ENCODE data around the gene AOPEP. TPM values are rescaled to one million over a fixed set of nuclear protein-coding genes. Genes with fewer than 3 reads are reported as not detected.

The AOPEP gene
- total RNA-seq, 5 donors from 2014 or later (not counting 1 experiment from before 2014, with no cell fraction given) = 10.4 to 14.8 (median 11.3) TPM

GRCh38 chr9:94941211-94941875 lies 214.8 kb downstream of the AOPEP start:
- H3K4me1 Mint-ChIP-seq = no peaks in the 10 kb centered on the region
- WGBS (ENCODE audit: insufficient coverage) = 100% methylated on average over 1 of the region's 3 CpGs
- no peaks in the 10 kb centered on the region for H3K9me3 Mint-ChIP-seq
- POLR2A ChIA-PET = no interaction called here
- H3K4me1 ChIP-seq (ENCODE audit: control insufficient read depth in 1 of 2, extremely low read depth in 1 of 2, insufficient read depth in 2 of 2, low read length in 2 of 2) = no peaks in the 10 kb centered on the region
- H3K27ac ChIP-seq (ENCODE audit: low read length) = no peak overlapping the region
- no peak overlapping the region for H3K27ac Mint-ChIP-seq
- no peaks in the 10 kb centered on the region for H3K9me3 ChIP-seq
- peaks cover 15% of the 10 kb centered on the region for H3K36me3 Mint-ChIP-seq
- CTCF ChIA-PET = no interaction called here
- H3K36me3 ChIP-seq (ENCODE audit: control insufficient read depth in 2 of 2, extremely low read depth in 1 of 2, insufficient read depth in 1 of 2, low read length in 1 of 2) = no peaks in the 10 kb centered on the region
- ATAC-seq (replicated peaks in 1 of 4) = no peak
- no peak overlapping the region for H3K4me3 ChIP-seq (ENCODE audit: control insufficient read depth in 1 of 2, extremely low read depth in 1 of 2, low read length in 1 of 2)
- H3K27me3 ChIP-seq (replicated peaks in 1 of 2; ENCODE audit: control insufficient read depth in 2 of 2, extremely low read depth in 1 of 2, insufficient read depth in 2 of 2, low read length in 1 of 2) = no peaks in the 10 kb centered on the region
- no peak overlapping the region for H3K4me3 Mint-ChIP-seq
- H3K27me3 Mint-ChIP-seq = no peaks in the 10 kb centered on the region
- DNase-seq = no peak

GRCh38 chr9:94944626-94945025 lies 218.1 kb downstream of the AOPEP start:
- H3K36me3 ChIP-seq (ENCODE audit: control insufficient read depth in 2 of 2, extremely low read depth in 1 of 2, insufficient read depth in 1 of 2, low read length in 1 of 2) = no peaks in the 10 kb centered on the region
- Mint-ChIP-seq H3K4me1 (no peaks in the 10 kb centered on the region), H3K27ac (no peak overlapping the region), H3K36me3 (peaks cover 12% of the 10 kb centered on the region), H3K4me3 (no peak overlapping the region), H3K9me3 (no peaks in the 10 kb centered on the region), H3K27me3 (no peaks in the 10 kb centered on the region)
- no peaks in the 10 kb centered on the region for H3K4me1 ChIP-seq (ENCODE audit: control insufficient read depth in 1 of 2, extremely low read depth in 1 of 2, insufficient read depth in 2 of 2, low read length in 2 of 2)
- no CpG with 5 or more reads among the region's 1 CpG for WGBS (ENCODE audit: insufficient coverage)
- ATAC-seq (replicated peaks in 1 of 4) = no peak
- DNase-seq = no peak
- ChIA-PET POLR2A (no interaction called here), CTCF (no interaction called here)
- H3K27ac ChIP-seq (ENCODE audit: low read length) = no peak overlapping the region
- H3K4me3 ChIP-seq (ENCODE audit: control insufficient read depth in 1 of 2, extremely low read depth in 1 of 2, low read length in 1 of 2) = no peak overlapping the region
- no peaks in the 10 kb centered on the region for H3K9me3 ChIP-seq
- H3K27me3 ChIP-seq (replicated peaks in 1 of 2; ENCODE audit: control insufficient read depth in 2 of 2, extremely low read depth in 1 of 2, insufficient read depth in 2 of 2, low read length in 1 of 2) = no peaks in the 10 kb centered on the region

- H3K4me3 Mint-ChIP-seq = no peak overlapping the region
- no peak overlapping the region for H3K27ac Mint-ChIP-seq
- peaks cover 12% of the 10 kb centered on the region for H3K36me3 Mint-ChIP-seq
- no peak overlapping the region for H3K4me3 ChIP-seq (ENCODE audit: control insufficient read depth in 1 of 2, extremely low read depth in 1 of 2, low read length in 1 of 2)
- peaks cover 5 to 8% (median 7%) of the 10 kb centered on the region in 3 donors for H3K4me1 Mint-ChIP-seq
- CTCF ChIA-PET = interaction anchor here in 1 of 2 donors (0.6 kb wide), 1 partner anchor 157 kb away, joined by 4 read pairs; no protein-coding TSS in a partner anchor
- H3K27me3 Mint-ChIP-seq = no peaks in the 10 kb centered on the region
- no peaks in the 10 kb centered on the region for H3K9me3 ChIP-seq
- POLR2A ChIA-PET = no interaction called here
- no peak for ATAC-seq (replicated peaks in 1 of 4)
- H3K9me3 Mint-ChIP-seq = no peaks in the 10 kb centered on the region
- no peak overlapping the region for H3K27ac ChIP-seq (ENCODE audit: low read length)
- peaks cover 0 to 4% of the 10 kb centered on the region in 2 experiments for H3K4me1 ChIP-seq (ENCODE audit: control insufficient read depth in 1 of 2, extremely low read depth in 1 of 2, insufficient read depth in 2 of 2, low read length in 2 of 2)
- DNase-seq = no peak
- H3K36me3 ChIP-seq (ENCODE audit: control insufficient read depth in 2 of 2, extremely low read depth in 1 of 2, insufficient read depth in 1 of 2, low read length in 1 of 2) = no peaks in the 10 kb centered on the region
- WGBS (ENCODE audit: insufficient coverage) = 88% methylated on average over 10 of the region's 14 CpGs
- no peaks in the 10 kb centered on the region for H3K27me3 ChIP-seq (replicated peaks in 1 of 2; ENCODE audit: control insufficient read depth in 2 of 2, extremely low read depth in 1 of 2, insufficient read depth in 2 of 2, low read length in 1 of 2)
Measured at GRCh38 chr9:94945197-94946144, 219.0 kb downstream of the AOPEP start.

GRCh38 chr9:94946256-94946655 lies 219.8 kb downstream of the AOPEP start:
- no peaks in the 10 kb centered on the region for H3K27me3 Mint-ChIP-seq
- H3K9me3 Mint-ChIP-seq = no peaks in the 10 kb centered on the region
- peaks cover 9% of the 10 kb centered on the region for H3K36me3 Mint-ChIP-seq
- no peak overlapping the region for H3K27ac ChIP-seq (ENCODE audit: low read length)
- H3K27me3 ChIP-seq (replicated peaks in 1 of 2; ENCODE audit: control insufficient read depth in 2 of 2, extremely low read depth in 1 of 2, insufficient read depth in 2 of 2, low read length in 1 of 2) = no peaks in the 10 kb centered on the region
- no peak for DNase-seq
- WGBS (ENCODE audit: insufficient coverage) = 90% methylated on average over 3 of the region's 3 CpGs
- no peak overlapping the region for H3K4me3 ChIP-seq (ENCODE audit: control insufficient read depth in 1 of 2, extremely low read depth in 1 of 2, low read length in 1 of 2)
- peaks cover 13 to 15% (median 15%) of the 10 kb centered on the region in 3 donors for H3K4me1 Mint-ChIP-seq
- no peak overlapping the region for H3K4me3 Mint-ChIP-seq
- no peak overlapping the region for H3K27ac Mint-ChIP-seq
- POLR2A ChIA-PET = no interaction called here
- CTCF ChIA-PET = interaction anchor here in 1 of 2 donors (0.6 kb wide), 1 partner anchor 158 kb away, joined by 4 read pairs; no protein-coding TSS in a partner anchor
- ATAC-seq (replicated peaks in 1 of 4) = no peak
- peaks cover 7 to 11% of the 10 kb centered on the region in 2 experiments for H3K4me1 ChIP-seq (ENCODE audit: control insufficient read depth in 1 of 2, extremely low read depth in 1 of 2, insufficient read depth in 2 of 2, low read length in 2 of 2)
- no peaks in the 10 kb centered on the region for H3K9me3 ChIP-seq
- H3K36me3 ChIP-seq (ENCODE audit: control insufficient read depth in 2 of 2, extremely low read depth in 1 of 2, insufficient read depth in 1 of 2, low read length in 1 of 2) = no peaks in the 10 kb centered on the region

GRCh38 chr9:94948567-94949235 lies 222.2 kb downstream of the AOPEP start:
- Mint-ChIP-seq H3K27ac (no peak overlapping the region), H3K9me3 (no peaks in the 10 kb centered on the region)

GRCh38 chr9:94949370-94949769 lies 222.9 kb downstream of the AOPEP start:
- POLR2A ChIA-PET = interaction anchor here in 1 of 2 donors (0.5 kb wide), 1 partner anchor 444 kb away, joined by 4 read pairs; no protein-coding TSS in a partner anchor
- no peak for ATAC-seq (replicated peaks in 1 of 4)
- Histone ChIP-seq H3K27ac (ENCODE audit: low read length) (no peak overlapping the region), H3K27me3 (replicated peaks in 1 of 2; ENCODE audit: control insufficient read depth in 2 of 2, extremely low read depth in 1 of 2, insufficient read depth in 2 of 2, low read length in 1 of 2) (no peaks in the 10 kb centered on the region), H3K4me1 (ENCODE audit: control insufficient read depth in 1 of 2, extremely low read depth in 1 of 2, insufficient read depth in 2 of 2, low read length in 2 of 2) (peaks cover 25 to 29% of the 10 kb centered on the region in 2 experiments), H3K9me3 (no peaks in the 10 kb centered on the region), H3K4me3 (ENCODE audit: control insufficient read depth in 1 of 2, extremely low read depth in 1 of 2, low read length in 1 of 2) (no peak overlapping the region), H3K36me3 (ENCODE audit: control insufficient read depth in 2 of 2, extremely low read depth in 1 of 2, insufficient read depth in 1 of 2, low read length in 1 of 2) (no peaks in the 10 kb centered on the region)
- Mint-ChIP-seq H3K36me3 (peaks cover 9% of the 10 kb centered on the region), H3K4me1 (peaks cover 34 to 37% (median 37%) of the 10 kb centered on the region in 3 donors), H3K9me3 (no peaks in the 10 kb centered on the region), H3K27ac (no peak overlapping the region), H3K4me3 (no peak overlapping the region), H3K27me3 (no peaks in the 10 kb centered on the region)
- 100% methylated on average over 3 of the region's 5 CpGs for WGBS (ENCODE audit: insufficient coverage)
- CTCF ChIA-PET = no interaction called here
- no peak for DNase-seq

More at GRCh38 chr9:94948567-94949235, 222.2 kb downstream of the AOPEP start:
- ChIA-PET CTCF (interaction anchor here in 1 of 2 donors (0.7 kb wide), 1 partner anchor 41 kb away, joined by 3 read pairs; no protein-coding TSS in a partner anchor), POLR2A (no interaction called here)
- Mint-ChIP-seq H3K36me3 (peaks cover 9% of the 10 kb centered on the region), H3K4me3 (no peak overlapping the region), H3K4me1 (peaks cover 34 to 37% (median 37%) of the 10 kb centered on the region in 3 donors), H3K27me3 (no peaks in the 10 kb centered on the region)
- Histone ChIP-seq H3K36me3 (ENCODE audit: control insufficient read depth in 2 of 2, extremely low read depth in 1 of 2, insufficient read depth in 1 of 2, low read length in 1 of 2) (no peaks in the 10 kb centered on the region), H3K27ac (ENCODE audit: low read length) (no peak overlapping the region), H3K4me3 (ENCODE audit: control insufficient read depth in 1 of 2, extremely low read depth in 1 of 2, low read length in 1 of 2) (no peak overlapping the region), H3K27me3 (replicated peaks in 1 of 2; ENCODE audit: control insufficient read depth in 2 of 2, extremely low read depth in 1 of 2, insufficient read depth in 2 of 2, low read length in 1 of 2) (no peaks in the 10 kb centered on the region), H3K4me1 (ENCODE audit: control insufficient read depth in 1 of 2, extremely low read depth in 1 of 2, insufficient read depth in 2 of 2, low read length in 2 of 2) (peaks cover 25 to 29% of the 10 kb centered on the region in 2 experiments), H3K9me3 (no peaks in the 10 kb centered on the region)
- 100% methylated on average over 4 of the region's 5 CpGs for WGBS (ENCODE audit: insufficient coverage)
- ATAC-seq (replicated peaks in 1 of 4) (no peak), DNase-seq (no peak)

All from T-cell (primary cell).